ENCODE data around the gene NRG2.

The NRG2 gene

GRCh38 chr5:139811274-139811607 lies 231.9 kb downstream of the NRG2 start:
- Histone ChIP-seq H3K4me3 (replicated peaks; ENCODE audit: insufficient read depth, low read length) (no peak overlapping the region), H3K27ac (replicated peaks) (no peak overlapping the region), H3K27me3 (ENCODE audit: insufficient read depth, poor library complexity, severe bottlenecking) (no peaks in the 10 kb centered on the region)
- DNase-seq (ENCODE audit: low read depth in 1 of 2, low spot score in 1 of 2), result no peak
- no peak for TF ChIP-seq GABPA (IDR thresholded peaks at IDR 0.05; ENCODE audit: low read depth)
- TF ChIP-seq CTCF (IDR thresholded peaks at IDR 0.05; ENCODE audit: insufficient read depth, low read length), result no peak
- TF ChIP-seq SPI1 (IDR thresholded peaks at IDR 0.05; ENCODE audit: borderline replicate concordance, low read depth), result no peak
- no peak for TF ChIP-seq REST (IDR thresholded peaks at IDR 0.05; ENCODE audit: insufficient replicate concordance, low read depth)
- TF ChIP-seq POLR2AphosphoS5 (IDR thresholded peaks at IDR 0.05; ENCODE audit: low read depth), result no peak

GRCh38 chr5:139810341-139811273 lies 232.5 kb downstream of the NRG2 start:
- no peak for DNase-seq (ENCODE audit: low read depth in 1 of 2, low spot score in 1 of 2)
- H3K27ac ChIP-seq (replicated peaks), result no peak overlapping the region
- TF ChIP-seq POLR2AphosphoS5 (IDR thresholded peaks at IDR 0.05; ENCODE audit: low read depth) (no peak), REST (IDR thresholded peaks at IDR 0.05; ENCODE audit: insufficient replicate concordance, low read depth) (no peak), GABPA (IDR thresholded peaks at IDR 0.05; ENCODE audit: low read depth) (no peak), CTCF (IDR thresholded peaks at IDR 0.05; ENCODE audit: insufficient read depth, low read length) (no peak), SPI1 (IDR thresholded peaks at IDR 0.05; ENCODE audit: borderline replicate concordance, low read depth) (no peak)
- no peaks in the 10 kb centered on the region for H3K27me3 ChIP-seq (ENCODE audit: insufficient read depth, poor library complexity, severe bottlenecking)
- H3K4me3 ChIP-seq (replicated peaks; ENCODE audit: insufficient read depth, low read length), result no peak overlapping the region

- no peaks in the 10 kb centered on the region for H3K27me3 ChIP-seq (ENCODE audit: insufficient read depth, poor library complexity, severe bottlenecking)
- no peak for DNase-seq (ENCODE audit: low read depth in 1 of 2, low spot score in 1 of 2)
- H3K4me3 ChIP-seq (replicated peaks; ENCODE audit: insufficient read depth, low read length), result no peak overlapping the region
- TF ChIP-seq POLR2AphosphoS5 (IDR thresholded peaks at IDR 0.05; ENCODE audit: low read depth), result no peak
- TF ChIP-seq REST (IDR thresholded peaks at IDR 0.05; ENCODE audit: insufficient replicate concordance, low read depth), result no peak
- no peak for TF ChIP-seq CTCF (IDR thresholded peaks at IDR 0.05; ENCODE audit: insufficient read depth, low read length)
- TF ChIP-seq SPI1 (IDR thresholded peaks at IDR 0.05; ENCODE audit: borderline replicate concordance, low read depth), result no peak
- no peak for TF ChIP-seq GABPA (IDR thresholded peaks at IDR 0.05; ENCODE audit: low read depth)
- no peak overlapping the region for H3K27ac ChIP-seq (replicated peaks)
Observed at GRCh38 chr5:139809331-139809810, 233.7 kb downstream of the NRG2 start.

Measured in HL-60 (cell line).